Vagina (tissue), 2 donors: ENCODE measurements around the gene HOXD4.

Experiments used
- POLR2A ChIP-seq, 2 donors: fragments of 450-650 bp; IDR thresholded peaks; one replicate each; pipeline ENCODE4 v1.6.1; 2017; ENCODE audit warnings: antibody characterized with exemption in 2 of 2, mild to moderate bottlenecking in 2 of 2, moderate library complexity in 2 of 2
- TF ChIP-seq, protein P1 (sequence below), 3 experiments: fragments of 450-650 bp in 2 of 3; fragments of 200-600 bp in 1 of 3; sonication (generic) in 1 of 3; IDR thresholded peaks; one replicate each; pipeline ENCODE4 v1.5.1; 2017 to 2019; ENCODE audit warnings: antibody characterized with exemption in 3 of 3, mild to moderate bottlenecking in 2 of 3, moderate library complexity in 2 of 3

- TF ChIP-seq POLR2A (IDR thresholded peaks at IDR 0.05), result no peak
- TF ChIP-seq, protein P1, sequence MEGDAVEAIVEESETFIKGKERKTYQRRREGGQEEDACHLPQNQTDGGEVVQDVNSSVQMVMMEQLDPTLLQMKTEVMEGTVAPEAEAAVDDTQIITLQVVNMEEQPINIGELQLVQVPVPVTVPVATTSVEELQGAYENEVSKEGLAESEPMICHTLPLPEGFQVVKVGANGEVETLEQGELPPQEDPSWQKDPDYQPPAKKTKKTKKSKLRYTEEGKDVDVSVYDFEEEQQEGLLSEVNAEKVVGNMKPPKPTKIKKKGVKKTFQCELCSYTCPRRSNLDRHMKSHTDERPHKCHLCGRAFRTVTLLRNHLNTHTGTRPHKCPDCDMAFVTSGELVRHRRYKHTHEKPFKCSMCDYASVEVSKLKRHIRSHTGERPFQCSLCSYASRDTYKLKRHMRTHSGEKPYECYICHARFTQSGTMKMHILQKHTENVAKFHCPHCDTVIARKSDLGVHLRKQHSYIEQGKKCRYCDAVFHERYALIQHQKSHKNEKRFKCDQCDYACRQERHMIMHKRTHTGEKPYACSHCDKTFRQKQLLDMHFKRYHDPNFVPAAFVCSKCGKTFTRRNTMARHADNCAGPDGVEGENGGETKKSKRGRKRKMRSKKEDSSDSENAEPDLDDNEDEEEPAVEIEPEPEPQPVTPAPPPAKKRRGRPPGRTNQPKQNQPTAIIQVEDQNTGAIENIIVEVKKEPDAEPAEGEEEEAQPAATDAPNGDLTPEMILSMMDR (IDR thresholded peaks at IDR 0.05), result no peak
Measured at GRCh38 chr2:176110415-176111308, 40.7 kb upstream of the HOXD4 start.
